K562 (cell line): Measurements from ENCODE around the gene DTNBP1.

Experiments used
- MAFK ChIP-seq: IDR thresholded peaks from 2 replicates; pipeline ENCODE4 v1.6.1; 2011; ENCODE audit warnings: low read length, improper control_type of control experiment
- TF ChIP-seq, protein P1 (sequence below), 3 experiments: IDR thresholded peaks in 2 of 3; conservative IDR thresholded peaks in 1 of 3; 2 replicates each; pipeline ENCODE4 v1.5.1; 2011 to 2012; ENCODE audit warnings: low read length in 3 of 3, mild to moderate bottlenecking in 3 of 3, control low read depth in 2 of 3, improper control_type of control experiment in 1 of 3, inconsistent platforms in 1 of 3, low read depth in 1 of 3, mixed read lengths in 1 of 3, moderate library complexity in 1 of 3; ENCODE audit not compliant: insufficient read depth in 2 of 3

DNA sequence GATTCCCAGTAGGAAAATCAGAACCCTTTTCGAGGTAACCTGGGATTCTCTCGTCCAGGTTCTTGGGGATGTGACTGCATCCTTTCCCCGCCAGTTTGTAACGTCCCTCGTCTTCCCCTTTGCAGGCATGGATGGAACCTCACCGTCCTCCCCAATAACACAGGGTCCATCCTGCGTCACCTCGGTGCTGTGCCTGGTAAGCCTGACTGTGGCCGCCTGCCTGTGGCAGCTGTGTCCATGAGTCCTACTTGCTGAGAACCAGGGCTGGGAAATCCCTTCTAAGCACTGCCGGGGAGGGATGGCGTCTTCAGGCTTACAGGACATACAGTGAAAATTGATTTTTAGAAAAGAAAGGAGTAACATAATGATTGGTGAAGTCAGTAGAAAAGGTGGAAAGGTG, 155.6 kb downstream of the DTNBP1 start:
- TF ChIP-seq, protein P1, sequence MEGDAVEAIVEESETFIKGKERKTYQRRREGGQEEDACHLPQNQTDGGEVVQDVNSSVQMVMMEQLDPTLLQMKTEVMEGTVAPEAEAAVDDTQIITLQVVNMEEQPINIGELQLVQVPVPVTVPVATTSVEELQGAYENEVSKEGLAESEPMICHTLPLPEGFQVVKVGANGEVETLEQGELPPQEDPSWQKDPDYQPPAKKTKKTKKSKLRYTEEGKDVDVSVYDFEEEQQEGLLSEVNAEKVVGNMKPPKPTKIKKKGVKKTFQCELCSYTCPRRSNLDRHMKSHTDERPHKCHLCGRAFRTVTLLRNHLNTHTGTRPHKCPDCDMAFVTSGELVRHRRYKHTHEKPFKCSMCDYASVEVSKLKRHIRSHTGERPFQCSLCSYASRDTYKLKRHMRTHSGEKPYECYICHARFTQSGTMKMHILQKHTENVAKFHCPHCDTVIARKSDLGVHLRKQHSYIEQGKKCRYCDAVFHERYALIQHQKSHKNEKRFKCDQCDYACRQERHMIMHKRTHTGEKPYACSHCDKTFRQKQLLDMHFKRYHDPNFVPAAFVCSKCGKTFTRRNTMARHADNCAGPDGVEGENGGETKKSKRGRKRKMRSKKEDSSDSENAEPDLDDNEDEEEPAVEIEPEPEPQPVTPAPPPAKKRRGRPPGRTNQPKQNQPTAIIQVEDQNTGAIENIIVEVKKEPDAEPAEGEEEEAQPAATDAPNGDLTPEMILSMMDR (IDR thresholded peaks at IDR 0.05 in 2 of 3, conservative IDR thresholded peaks at IDR 0.05 in 1 of 3; ENCODE audit: insufficient read depth in 2 of 3, low read depth in 1 of 3, low read length in 3 of 3), result no peak
- TF ChIP-seq MAFK, result no peak
